ENCODE results near the gene UBXN1.

GRCh38 chr11:62687508-62688396 is 8.9 kb upstream of the UBXN1 start:
- TF ChIP-seq POLR2A (IDR thresholded peaks at IDR 0.05; ENCODE audit: low read depth, low read length) (no peak), POLR2AphosphoS5 (IDR thresholded peaks at IDR 0.05; ENCODE audit: low read depth, low read length) (no peak)
